GM19395 (cell line): Measurements from ENCODE around the gene TSPAN3.

Experiments used
- ATAC-seq: cut with Tn5 transposase; IDR thresholded peaks from one replicate; pipeline ENCODE4 v1.9.1; 2021; ENCODE audit warnings: mild to moderate bottlenecking, moderate library complexity; ENCODE audit not compliant: unreplicated experiment

The TSPAN3 gene

GRCh38 chr15:77070495-77071304 is at the start of gene TSPAN3:
Gene TSPAN3, minus strand, starts transcription at chr15:77071109. Its CDS starts 155 bp downstream, at chr15:77070954.
- peak; percentile 93 for ATAC-seq

- no peak for ATAC-seq
These were observed 49.7 kb upstream of the TSPAN3 start for GRCh38 chr15:77120576-77120975.

DNA sequence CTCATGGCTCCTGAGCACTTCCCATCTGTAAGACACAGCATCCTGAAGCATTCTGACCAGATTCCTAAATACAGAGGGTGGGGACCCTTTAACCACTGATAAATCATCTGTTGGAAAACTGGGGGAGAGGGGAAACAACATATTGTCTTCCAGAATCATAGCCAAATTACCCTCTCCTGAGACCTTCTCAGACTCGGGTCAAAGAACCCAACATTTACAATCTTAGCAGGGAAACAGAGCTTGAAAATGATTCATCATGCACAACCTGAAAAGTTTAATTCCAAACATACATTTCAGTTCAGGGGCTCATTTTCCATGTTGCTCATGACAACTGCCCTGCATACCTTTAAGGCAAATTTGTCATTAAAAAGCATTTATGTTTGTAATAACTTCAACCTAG is 48.5 kb upstream of the TSPAN3 start:
- ATAC-seq = no peak

DNA sequence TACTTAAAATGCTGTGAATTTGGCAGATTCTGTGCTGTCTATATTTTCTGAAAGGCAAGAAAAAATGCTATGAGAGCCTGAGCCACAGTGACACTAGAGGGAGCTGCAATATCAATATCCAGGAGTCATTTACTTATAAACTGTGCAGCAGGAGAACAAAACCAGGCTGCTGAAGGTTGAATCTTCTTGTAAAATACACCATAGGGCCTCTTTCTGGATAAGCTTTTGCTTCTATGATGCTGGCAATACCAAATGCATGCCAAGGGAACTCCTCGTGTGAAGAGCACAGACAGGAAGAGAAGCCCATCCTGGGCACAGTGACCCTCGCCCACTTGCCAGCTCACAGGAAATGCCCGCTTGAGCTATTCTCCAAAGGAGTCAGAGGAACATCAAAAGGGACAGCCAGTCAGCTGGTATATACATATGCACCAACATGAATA is 48.0 kb upstream of the TSPAN3 start:
- no peak for ATAC-seq

DNA sequence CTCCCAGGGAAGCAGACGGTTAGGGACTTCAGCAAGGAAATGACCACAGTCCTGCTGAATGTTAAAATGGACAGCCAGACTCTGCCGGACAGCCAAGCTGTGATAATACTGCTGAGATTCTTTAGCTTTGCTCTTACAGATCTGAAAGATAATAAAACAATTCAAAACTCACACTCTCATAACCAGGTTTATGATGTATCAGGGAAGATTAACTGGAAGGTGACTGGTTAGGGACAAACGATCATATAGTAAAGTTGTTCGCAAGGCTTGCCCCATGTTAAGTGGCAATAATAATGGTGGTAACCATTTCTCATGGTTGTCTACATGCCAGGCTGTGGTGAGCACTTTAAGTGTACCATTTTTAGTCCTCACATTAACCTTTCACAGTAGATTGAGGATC is 44.3 kb upstream of the TSPAN3 start:
- no peak for ATAC-seq

DNA sequence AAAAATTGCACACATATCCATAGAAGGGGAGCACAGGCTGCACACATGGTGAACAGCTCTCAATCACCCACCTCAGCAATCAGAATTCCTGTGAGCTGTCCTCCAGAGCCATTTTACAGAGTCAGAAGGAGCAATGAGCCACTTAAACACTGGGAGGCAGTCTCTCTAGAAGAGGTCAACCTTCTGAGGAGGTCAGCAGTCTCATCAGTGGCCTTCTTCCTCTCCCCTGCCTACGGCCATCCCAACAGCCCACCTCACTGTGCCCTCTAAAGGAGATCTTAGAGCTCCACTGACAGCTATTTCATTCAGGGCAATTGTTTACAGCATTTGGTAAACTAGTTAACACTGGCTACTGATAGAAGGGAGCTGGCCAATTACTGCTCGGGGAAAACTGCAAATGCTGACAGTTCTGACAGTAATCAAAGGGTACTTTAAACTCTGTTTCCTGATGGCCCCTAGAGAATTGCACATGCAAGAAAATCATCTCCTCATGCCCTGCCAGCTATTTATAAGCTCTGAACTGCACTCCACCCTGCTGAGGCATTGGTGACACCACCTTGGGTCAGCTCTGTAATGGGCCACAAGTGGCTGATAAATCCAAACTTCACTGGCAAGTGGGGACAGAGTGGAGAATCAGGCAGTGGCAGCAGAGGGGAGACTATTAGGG is 42.1 kb upstream of the TSPAN3 start:
- no peak for ATAC-seq

DNA sequence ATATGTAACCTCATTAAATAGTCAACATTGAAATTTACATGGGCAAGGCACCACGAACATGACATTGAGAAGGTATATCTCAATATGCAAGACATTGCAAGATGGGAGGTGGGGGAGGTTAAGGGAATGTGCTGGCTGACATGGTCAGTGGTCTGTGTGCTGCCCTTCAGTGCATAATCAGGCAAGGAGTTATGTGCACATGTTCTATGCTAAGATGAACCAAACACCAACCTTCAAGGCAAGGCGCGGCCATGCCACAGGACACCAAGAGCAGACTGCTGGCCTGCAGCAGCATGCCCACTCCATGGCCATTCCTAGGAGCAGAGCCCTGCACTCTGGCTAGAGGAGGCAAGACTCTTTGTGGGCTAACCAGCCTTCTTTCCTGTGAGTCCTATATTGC is 40.9 kb upstream of the TSPAN3 start:
- ATAC-seq = no peak

- no peak for ATAC-seq
These were observed 36.8 kb upstream of the TSPAN3 start for GRCh38 chr15:77107531-77108355.

DNA sequence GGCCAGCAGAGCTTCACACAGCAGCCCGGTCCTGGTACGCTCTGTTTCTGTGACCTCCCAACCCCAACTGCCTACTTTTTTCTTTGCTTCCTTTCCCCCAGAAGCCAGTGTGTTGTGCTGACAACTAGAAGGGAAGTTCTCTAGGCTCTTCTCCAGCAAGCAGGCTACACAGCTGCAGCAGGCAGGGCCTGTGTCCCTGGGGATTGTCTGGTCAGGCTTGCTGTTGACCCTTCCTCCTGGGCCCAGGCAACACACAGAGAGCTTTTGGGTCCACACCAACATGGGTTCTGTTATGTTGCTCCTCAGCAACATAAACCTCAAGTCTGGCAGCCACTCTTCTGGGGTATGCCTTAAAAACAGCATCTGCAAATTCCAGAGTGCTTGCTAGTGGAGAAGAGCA is 36.2 kb upstream of the TSPAN3 start:
- ATAC-seq = no peak

DNA sequence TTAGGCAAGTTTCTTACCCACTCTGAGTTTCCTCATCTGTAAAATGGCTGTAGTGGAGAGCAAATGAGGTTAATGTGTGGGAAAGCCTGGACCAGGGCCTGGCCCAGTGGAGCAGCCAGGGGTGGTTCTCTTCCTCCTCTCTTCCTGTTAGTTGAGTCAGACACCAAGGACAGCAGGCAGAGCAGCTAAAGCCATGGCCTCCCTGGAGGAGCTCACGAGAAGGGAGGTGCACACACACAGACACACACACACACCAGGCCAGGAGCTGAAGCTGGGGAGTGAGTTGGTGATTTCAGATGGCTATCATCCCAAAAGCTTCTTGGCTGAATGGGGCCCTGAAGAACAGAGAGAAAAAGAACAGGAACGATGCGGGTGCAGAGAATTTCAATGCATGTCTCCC is 33.2 kb upstream of the TSPAN3 start:
- no peak for ATAC-seq

GRCh38 chr15:77099741-77100463 is 29.0 kb upstream of the TSPAN3 start:
- ATAC-seq = no peak

GRCh38 chr15:77098572-77098971 is 27.7 kb upstream of the TSPAN3 start:
- no peak for ATAC-seq

DNA sequence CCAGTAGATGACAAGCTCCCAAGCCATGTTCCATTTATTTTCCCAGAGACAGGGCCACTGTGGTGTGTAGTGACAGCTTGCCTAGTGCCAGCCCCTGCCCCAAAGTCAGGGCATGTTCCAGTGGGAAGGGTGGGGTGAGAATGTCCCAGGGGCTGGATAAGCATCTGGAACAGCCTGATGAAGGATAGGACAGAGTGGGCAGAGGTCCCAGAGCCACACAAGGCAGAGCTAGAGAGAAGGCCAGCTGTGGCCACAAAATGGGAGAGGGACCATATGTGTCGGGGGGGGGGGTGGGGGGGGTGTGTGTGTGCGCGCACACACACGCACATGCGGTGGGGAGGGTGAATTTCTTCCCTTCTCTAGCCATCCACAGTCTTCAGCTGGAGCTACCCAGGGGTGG is 27.0 kb upstream of the TSPAN3 start:
- no peak for ATAC-seq

GRCh38 chr15:77097248-77097721 is 26.4 kb upstream of the TSPAN3 start:
- no peak for ATAC-seq

- no peak for ATAC-seq
These were observed 25.6 kb upstream of the TSPAN3 start for GRCh38 chr15:77096541-77096940.

- ATAC-seq = no peak
These were observed 25.2 kb upstream of the TSPAN3 start for GRCh38 chr15:77096138-77096537.

- no peak for ATAC-seq
These were observed 23.6 kb upstream of the TSPAN3 start for GRCh38 chr15:77094397-77095030.

DNA sequence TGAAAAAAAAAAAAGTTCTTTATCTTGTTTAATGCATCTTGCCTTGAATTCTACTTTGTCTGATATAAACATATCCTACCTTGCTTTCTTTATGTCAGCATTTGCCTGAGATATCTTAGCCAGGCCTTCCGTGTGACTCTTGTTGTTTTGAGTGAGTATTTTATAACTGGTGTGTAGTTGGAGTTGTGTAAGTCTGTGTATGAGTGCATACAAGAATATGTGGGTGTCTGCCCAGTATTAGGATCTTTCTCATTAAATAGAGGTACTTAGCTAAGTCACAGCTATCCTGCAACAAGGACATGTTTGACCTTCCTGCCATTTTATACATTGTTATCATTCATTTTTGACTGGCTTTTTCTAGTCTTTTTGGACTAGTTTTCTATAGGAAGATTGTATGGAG is 22.5 kb upstream of the TSPAN3 start:
- no peak for ATAC-seq

GRCh38 chr15:77091097-77091496 is 20.2 kb upstream of the TSPAN3 start:
- no peak for ATAC-seq

- ATAC-seq = no peak
These were observed 16.3 kb upstream of the TSPAN3 start for GRCh38 chr15:77087213-77087612.
